B cell (primary cell): ENCODE results near the gene ZBTB5. TPM values are rescaled to one million over a fixed set of nuclear protein-coding genes. Genes with fewer than 3 reads are reported as not detected.

Experiments
- ATAC-seq: fragments of 200-7000 bp; cut with Tn5 transposase; one replicate; pipeline ENCODE4 v1.10.0; 2021; ENCODE audit warnings: low read depth, mild to moderate bottlenecking, moderate number of reproducible peaks, moderate library complexity
- CTCF ChIA-PET: fragments of 350-600 bp; sonication (Branson Sonifier 250); formaldehyde crosslinking; loops from one replicate; lab custom pipeline; 2021; ENCODE audit warnings: antibody characterized with exemption, inconsistent platforms; lab: Charles Lee
- POLR2A ChIA-PET: fragments of 350-600 bp; sonication (Branson Sonifier 250); formaldehyde crosslinking; loops from one replicate; lab custom pipeline; 2021; ENCODE audit warnings: antibody characterized with exemption; lab: Charles Lee
- DNase-seq: peaks from one replicate; pipeline ENCODE4 v3.0.0; 2013
- H2AFZ ChIP-seq: 2 replicates; pipeline ENCODE4 v1.6.1; 2012; ENCODE audit warnings: mild to moderate bottlenecking, low read depth, low read length; ENCODE audit not compliant: insufficient read depth, poor library complexity, severe bottlenecking
- H3K27ac ChIP-seq, 2 donors: 1 replicate in 1 of 2; 2 replicates in 1 of 2; pipeline ENCODE4 v1.5.1; 2012 to 2013; ENCODE audit warnings: low read length in 2 of 2, mild to moderate bottlenecking in 2 of 2, moderate library complexity in 1 of 2
- H3K27me3 ChIP-seq, 4 experiments: fragments of 200-600 bp in 1 of 4; sonication (generic) in 1 of 4; replicated peaks in 1 of 4; 1 replicate in 2 of 4; 2 replicates in 2 of 4; pipeline versions ENCODE4 v1.6.1 to v1.7.0; 2013 to 2016; ENCODE audit warnings: low read length in 3 of 4, mild to moderate bottlenecking in 2 of 4, mixed read lengths in 1 of 4, moderate library complexity in 1 of 4; ENCODE audit not compliant: insufficient read depth in 4 of 4, control insufficient read depth in 3 of 4; ENCODE audit errors: control extremely low read depth in 1 of 4
- H3K36me3 ChIP-seq, 2 experiments: replicated peaks in 1 of 2; 1 replicate in 1 of 2; 2 replicates in 1 of 2; pipeline versions ENCODE4 v1.6.1 to v1.7.1; 2013; ENCODE audit warnings: low read length in 1 of 2; ENCODE audit not compliant: insufficient read depth in 2 of 2, control insufficient read depth in 1 of 2; ENCODE audit errors: control extremely low read depth in 1 of 2, extremely low read depth in 1 of 2
- H3K4me1 ChIP-seq, 2 donors: fragments of 200-600 bp in 1 of 2; sonication (generic) in 1 of 2; 1 replicate in 1 of 2; 2 replicates in 1 of 2; pipeline versions ENCODE4 v1.5.1 to v1.6.1; 2013 to 2017; ENCODE audit warnings: low read length in 2 of 2; ENCODE audit not compliant: control insufficient read depth in 2 of 2, insufficient read depth in 2 of 2
- H3K4me2 ChIP-seq: replicated peaks from 2 replicates; pipeline ENCODE3; 2012; ENCODE audit warnings: mild to moderate bottlenecking, low read depth, low read length; ENCODE audit not compliant: poor library complexity, severe bottlenecking
- H3K4me3 ChIP-seq, 5 experiments: fragments of 200-600 bp in 1 of 5; sonication (generic) in 1 of 5; 1 replicate in 3 of 5; 2 replicates in 2 of 5; pipeline versions ENCODE4 v1.5.1 to v1.7.0; 2011 to 2016; ENCODE audit warnings: low read length in 4 of 5, mild to moderate bottlenecking in 4 of 5, low read depth in 2 of 5, control low read depth in 1 of 5, moderate library complexity in 1 of 5; ENCODE audit not compliant: insufficient read depth in 1 of 5; ENCODE audit errors: control extremely low read depth in 1 of 5, extremely low read depth in 1 of 5
- H3K79me2 ChIP-seq: fragments of 200-600 bp; sonication (generic); one replicate; pipeline ENCODE4 v1.6.0; 2016; ENCODE audit warnings: low read length; ENCODE audit not compliant: control insufficient read depth, insufficient read depth
- H3K9ac ChIP-seq: fragments of 200-600 bp; sonication (generic); 2 replicates; pipeline ENCODE4 v1.6.1; 2017; ENCODE audit warnings: mild to moderate bottlenecking, low read length, moderate library complexity
- H3K9me3 ChIP-seq, 3 donors: one replicate each; pipeline versions ENCODE4 v1.6.1 to v1.7.1; 2013; ENCODE audit warnings: low read length in 2 of 3; ENCODE audit not compliant: control insufficient read depth in 2 of 3, insufficient read depth in 1 of 3; ENCODE audit errors: control extremely low read depth in 1 of 3
- H4K20me1 ChIP-seq: 2 replicates; pipeline ENCODE4 v1.6.0; 2012; ENCODE audit warnings: mild to moderate bottlenecking, low read length; ENCODE audit not compliant: insufficient read depth, control insufficient read depth, poor library complexity, severe bottlenecking
- H3K27ac Mint-ChIP-seq: one replicate; pipeline ENCODE4 v1.8.0; 2021; ENCODE audit warnings: mixed read lengths
- H3K27me3 Mint-ChIP-seq: one replicate; pipeline ENCODE4 v1.8.0; 2021; ENCODE audit warnings: mixed read lengths
- H3K4me1 Mint-ChIP-seq: one replicate; pipeline ENCODE4 v1.8.0; 2021; ENCODE audit warnings: mixed read lengths
- H3K4me3 Mint-ChIP-seq: one replicate; pipeline ENCODE4 v1.8.0; 2021; ENCODE audit warnings: mixed read lengths
- H3K9me3 Mint-ChIP-seq: one replicate; pipeline ENCODE4 v1.8.0; 2022; ENCODE audit warnings: mixed read lengths; ENCODE audit not compliant: insufficient read depth
- CTCF ChIP-seq: fragments of 200-600 bp; IDR thresholded peaks from one replicate; pipeline ENCODE4 v1.8.0; 2022; ENCODE audit warnings: antibody characterized with exemption, mild to moderate bottlenecking
- EZH2 ChIP-seq: IDR thresholded peaks from 2 replicates; pipeline ENCODE4 v1.6.1; 2012; ENCODE audit warnings: borderline replicate concordance, low read depth, mild to moderate bottlenecking, moderate library complexity, low read length; ENCODE audit not compliant: insufficient read depth, poor library complexity, severe bottlenecking
- WGBS: methylation state at CpG from one replicate; pipeline ENCODE4 v1.1.5; 2013; ENCODE audit warnings: missing lambda C conversion rate; ENCODE audit not compliant: insufficient coverage; 5-methylcytosine and 5-hydroxymethylcytosine counted together
- intact Hi-C: fragments of 100-400 bp; cut with micrococcal nuclease; formaldehyde crosslinking; loops from one replicate; pipeline ENCODE4 v1.10.0; 2022
- polyA plus RNA-seq: library from polyadenylated mRNA; depleted of rRNA; stranded (reverse); fragments of >200 nt; gene quantifications from 2 replicates; pipeline ENCODE4 v1.2.3, GENCODE V29; 2012
- total RNA-seq, 2 donors: library from RNA; stranded (reverse); fragments of 120-200 nt in 1 of 2; gene quantifications; 1 replicate in 1 of 2; 2 replicates in 1 of 2; pipeline versions ENCODE4 v1.2.3 to v1.2.4, GENCODE V29; 2013 to 2022

Gene ZBTB5
- total and polyA plus RNA-seq, 2 donors (not counting 1 experiment from before 2014, with no cell fraction given): 12.8 to 27.6 TPM

DNA sequence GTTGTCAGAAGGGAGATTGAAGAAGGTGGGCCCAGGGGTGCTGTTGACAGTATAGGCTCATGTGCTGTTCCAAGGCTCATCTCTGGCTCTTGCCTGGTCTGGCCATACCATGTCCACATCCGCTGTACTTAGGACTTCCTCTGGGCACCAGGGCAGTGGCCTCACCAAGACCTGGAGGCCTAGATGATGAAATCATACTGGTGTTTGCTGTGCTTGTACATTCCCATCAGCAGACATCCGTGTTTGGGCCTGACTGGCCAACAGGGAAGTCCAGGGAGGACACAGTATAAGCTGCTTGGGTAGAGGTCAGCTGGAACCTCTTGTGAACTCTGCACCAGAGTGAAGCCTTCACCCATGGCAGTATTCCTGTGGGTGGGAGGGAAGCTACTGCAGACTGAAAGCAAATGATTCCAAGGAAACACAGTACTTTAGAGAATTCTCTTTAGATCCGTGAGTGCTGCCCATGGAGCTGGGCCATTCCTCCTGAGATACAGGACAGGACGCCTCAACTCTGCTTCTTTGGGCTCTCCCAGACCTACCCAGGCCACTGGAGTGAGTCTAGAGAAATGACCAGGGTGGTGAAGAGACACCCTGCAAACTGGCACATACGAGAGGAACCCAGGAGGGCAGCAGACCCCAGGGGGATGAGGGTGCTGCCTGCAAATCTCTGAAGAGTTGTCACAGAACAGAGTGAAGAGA lies 43.0 kb upstream of the ZBTB5 start:
- H3K4me2 ChIP-seq: no peak overlapping the region
- no peak for ATAC-seq
- intact Hi-C loops: no loop called here
- H4K20me1 ChIP-seq: no peaks in the 10 kb centered on the region
- peak overlapping the region; percentile 32 for H3K27ac Mint-ChIP-seq
- H3K9me3 ChIP-seq: no peaks in the 10 kb centered on the region
- ChIA-PET POLR2A (no interaction called here), CTCF (interaction anchor here (0.5 to 1.7 kb wide), 5 partner anchors 93 to 1010 kb away, joined by 3 to 4 read pairs (median 3); no protein-coding TSS in a partner anchor)
- H3K4me1 ChIP-seq: peaks cover 0 to 4% of the 10 kb centered on the region in 2 donors
- H3K9me3 Mint-ChIP-seq: no peaks in the 10 kb centered on the region
- no peak overlapping the region for H3K27ac ChIP-seq
- no peak for DNase-seq
- H3K4me1 Mint-ChIP-seq: peaks cover 13% of the 10 kb centered on the region
- no peak for TF ChIP-seq EZH2
- no peak for TF ChIP-seq CTCF
- peaks cover 0 to 30% of the 10 kb centered on the region in 2 experiments for H3K36me3 ChIP-seq
- no peak overlapping the region for H3K4me3 ChIP-seq
- no peaks in the 10 kb centered on the region for H3K27me3 ChIP-seq
- H3K79me2 ChIP-seq: no peaks in the 10 kb centered on the region
- H3K27me3 Mint-ChIP-seq: no peaks in the 10 kb centered on the region
- H2AFZ ChIP-seq: no peak overlapping the region
- no peak overlapping the region for H3K4me3 Mint-ChIP-seq
- H3K9ac ChIP-seq: no peak overlapping the region
- WGBS: 100% methylated on average over 5 of the region's 5 CpGs

- Histone ChIP-seq H3K4me1 (peaks cover 0 to 4% of the 10 kb centered on the region in 2 donors), H3K36me3 (peaks cover 0 to 36% of the 10 kb centered on the region in 2 experiments), H3K79me2 (no peaks in the 10 kb centered on the region), H3K4me2 (no peak overlapping the region), H3K27ac (no peak overlapping the region), H4K20me1 (no peaks in the 10 kb centered on the region), H3K9me3 (no peaks in the 10 kb centered on the region), H2AFZ (no peak overlapping the region), H3K27me3 (no peaks in the 10 kb centered on the region), H3K9ac (no peak overlapping the region), H3K4me3 (no peak overlapping the region)
- H3K4me3 Mint-ChIP-seq: no peak overlapping the region
- CTCF ChIA-PET: interaction anchor here (1.3 kb wide), 1 partner anchor 92 kb away, joined by 3 read pairs; no protein-coding TSS in a partner anchor
- ATAC-seq: no peak
- no peaks in the 10 kb centered on the region for H3K9me3 Mint-ChIP-seq
- POLR2A ChIA-PET: no interaction called here
- intact Hi-C loops: no loop called here
- peak overlapping the region; percentile 32 for H3K27ac Mint-ChIP-seq
- no peak for DNase-seq
- no peak for TF ChIP-seq CTCF
- no peak for TF ChIP-seq EZH2
- H3K4me1 Mint-ChIP-seq: peaks cover 11% of the 10 kb centered on the region
- H3K27me3 Mint-ChIP-seq: no peaks in the 10 kb centered on the region
- 98% methylated on average over 8 of the region's 11 CpGs for WGBS
These were observed 42.4 kb upstream of the ZBTB5 start for GRCh38 chr9:37507566-37508134.
